GM23338 (cell line): ENCODE measurements around the gene TMEM134. TPM values are rescaled to one million over a fixed set of nuclear protein-coding genes. Genes with fewer than 3 reads are reported as not detected.

Source experiments
- ATAC-seq: fragments of 200-7000 bp; cut with Tn5 transposase; 3 replicates; pipeline ENCODE4 v1.9.1; 2020
- DNase-seq: peaks from one replicate; pipeline ENCODE4 v3.0.0-alpha.2; 2015; ENCODE audit warnings: low spot score
- H2AFZ ChIP-seq: fragments of 200-600 bp; sonication (generic); 2 replicates; pipeline ENCODE4 v1.8.0; 2016; ENCODE audit warnings: antibody characterized with exemption, mild to moderate bottlenecking, moderate library complexity
- H3F3A ChIP-seq: fragments of 200-600 bp; sonication (generic); replicated peaks from 2 replicates; pipeline ENCODE4 v1.8.0; 2017; ENCODE audit warnings: antibody characterized with exemption, mixed run types, low read depth
- H3K27ac ChIP-seq: fragments of 200-600 bp; sonication (generic); 2 replicates; pipeline ENCODE4 v1.6.1; 2016; ENCODE audit warnings: low read depth
- H3K27me3 ChIP-seq: fragments of 200-600 bp; sonication (generic); 2 replicates; pipeline ENCODE4 v1.8.0; 2016; ENCODE audit warnings: mild to moderate bottlenecking, mixed run types, moderate library complexity; ENCODE audit not compliant: insufficient read depth
- H3K36me3 ChIP-seq: fragments of 200-600 bp; sonication (generic); 2 replicates; pipeline ENCODE4 v1.8.0; 2016; ENCODE audit warnings: mild to moderate bottlenecking; ENCODE audit not compliant: insufficient read depth
- H3K4me1 ChIP-seq: fragments of 200-600 bp; sonication (generic); 2 replicates; pipeline ENCODE4 v1.8.0; 2016; ENCODE audit warnings: mild to moderate bottlenecking, moderate library complexity; ENCODE audit not compliant: insufficient read depth
- H3K4me2 ChIP-seq: fragments of 200-600 bp; sonication (generic); 2 replicates; pipeline ENCODE4 v1.7.1; 2017; ENCODE audit warnings: mixed run types
- H3K4me3 ChIP-seq: fragments of 200-600 bp; sonication (generic); 2 replicates; pipeline ENCODE4 v1.6.1; 2016; ENCODE audit warnings: mixed run types
- H3K79me2 ChIP-seq: fragments of 200-600 bp; sonication (generic); replicated peaks from 2 replicates; pipeline ENCODE4 v1.8.0; 2017; ENCODE audit warnings: mild to moderate bottlenecking; ENCODE audit not compliant: insufficient read depth
- H3K9me2 ChIP-seq: fragments of 200-600 bp; sonication (generic); 2 replicates; pipeline ENCODE4 v1.8.0; 2017; ENCODE audit not compliant: insufficient read depth
- H4K20me1 ChIP-seq: fragments of 200-600 bp; sonication (generic); replicated peaks from 2 replicates; pipeline ENCODE4 v1.8.0; 2017; ENCODE audit warnings: mild to moderate bottlenecking; ENCODE audit not compliant: insufficient read depth
- H3K27ac Mint-ChIP-seq: 2 replicates; pipeline ENCODE4 v1.8.0; 2020; ENCODE audit warnings: inconsistent platforms, mild to moderate bottlenecking, moderate library complexity, mixed read lengths
- H3K27me3 Mint-ChIP-seq: 3 replicates; pipeline ENCODE4 v1.8.0; 2022; ENCODE audit warnings: low read depth, mild to moderate bottlenecking, moderate library complexity, mixed read lengths, inconsistent platforms; ENCODE audit not compliant: insufficient read depth, poor library complexity
- H3K36me3 Mint-ChIP-seq: 3 replicates; pipeline ENCODE4 v1.8.0; 2021; ENCODE audit warnings: low read depth, mild to moderate bottlenecking, inconsistent platforms, moderate library complexity, mixed read lengths
- H3K4me1 Mint-ChIP-seq: 3 replicates; pipeline ENCODE4 v1.8.0; 2020; ENCODE audit warnings: mild to moderate bottlenecking, inconsistent platforms, mixed read lengths
- H3K4me3 Mint-ChIP-seq: 3 replicates; pipeline ENCODE4 v1.8.0; 2021; ENCODE audit warnings: moderate library complexity, mild to moderate bottlenecking, inconsistent platforms, mixed read lengths
- H3K9me3 Mint-ChIP-seq: 3 replicates; pipeline ENCODE4 v1.8.0; 2020; ENCODE audit warnings: moderate library complexity, mild to moderate bottlenecking, inconsistent platforms, mixed read lengths
- EZH2phosphoT487 ChIP-seq: fragments of 200-600 bp; sonication (generic); IDR thresholded peaks from one replicate; pipeline ENCODE4 v1.8.1; 2018; ENCODE audit warnings: antibody characterized with exemption; ENCODE audit not compliant: unreplicated experiment
- POLR2AphosphoS5 ChIP-seq: IDR thresholded peaks from 2 replicates; pipeline ENCODE4 v1.6.1; 2016; ENCODE audit warnings: antibody characterized with exemption, low read depth
- STAT1 ChIP-seq: IDR thresholded peaks from one replicate; pipeline ENCODE4 v1.6.1; 2016; ENCODE audit warnings: antibody characterized with exemption; ENCODE audit not compliant: unreplicated experiment
- ZNF114 ChIP-seq: fragments of 250-450 bp; sonication (Bioruptor Pico); IDR thresholded peaks from 2 replicates; pipeline ENCODE4 v1.5.0; 2020; ENCODE audit warnings: mild to moderate bottlenecking, moderate library complexity
- polyA plus RNA-seq: library from polyadenylated mRNA; unstranded; fragments of >200 nt; fragmentation: Nextera tagmentation; extraction: Ambion mirVana; gene quantifications from 2 replicates; pipeline ENCODE4 v1.2.1, GENCODE V29; 2016
- total RNA-seq: library from RNA; depleted of rRNA; stranded (reverse); fragments of >200 nt; shearing (Covaris generic); gene quantifications from 2 replicates; pipeline ENCODE4 v1.2.3, GENCODE V29; 2014
- TF ChIP-seq, protein P1 (sequence below): IDR thresholded peaks from one replicate; pipeline ENCODE4 v1.6.1; 2018; ENCODE audit warnings: antibody characterized with exemption; ENCODE audit not compliant: unreplicated experiment
- TF ChIP-seq, protein P2 (sequence below): IDR thresholded peaks from 2 replicates; pipeline ENCODE4 v1.6.1; 2016; ENCODE audit warnings: antibody characterized with exemption
- TF ChIP-seq, protein P3 (sequence below): fragments of 250-450 bp; sonication (Bioruptor Pico); IDR thresholded peaks from 2 replicates; pipeline ENCODE4 v1.5.0; 2020; ENCODE audit warnings: mild to moderate bottlenecking, moderate library complexity

TMEM134 gene
- total and polyA plus RNA-seq, 2 experiments from 2014 or later, result 61.4 to 69.2 TPM

DNA sequence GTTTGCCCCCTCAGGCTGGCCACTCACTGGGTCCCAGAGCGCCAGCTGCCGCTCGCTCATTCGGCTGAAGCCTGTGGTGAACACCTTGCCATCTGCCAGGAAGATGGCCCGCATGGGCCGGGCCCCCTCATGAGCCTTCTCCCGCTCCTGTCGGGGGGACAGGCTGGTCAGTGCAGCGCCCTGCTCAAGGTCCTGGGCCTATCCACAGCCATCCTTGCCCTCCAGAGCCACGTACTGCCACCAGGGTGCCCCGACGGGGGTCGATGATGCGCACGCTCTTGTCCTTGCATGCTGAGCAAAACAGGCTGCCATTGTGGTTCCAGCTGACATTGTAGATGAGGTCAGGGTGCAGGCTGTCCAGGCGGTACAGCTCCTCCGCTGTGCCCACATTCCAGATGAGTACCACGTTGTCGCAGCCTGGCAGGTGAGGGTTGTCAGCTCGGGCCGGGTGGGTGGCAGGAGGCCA, 27.9 kb downstream of the TMEM134 start:
- Histone ChIP-seq H3K4me2 (no peak overlapping the region), H3K36me3 (0 out of 2 replicates have a peak, but pooled peaks cover 3% of the 10 kb centered on the region), H3K79me2 (no peaks in the 10 kb centered on the region), H3K27ac (no peak overlapping the region), H3K27me3 (no peaks in the 10 kb centered on the region), H3K4me3 (no peak overlapping the region), H3F3A (0 out of 2 replicates have a peak, but pooled peaks cover 16% of the 10 kb centered on the region), H3K9me2 (no peaks in the 10 kb centered on the region), H2AFZ (no peak overlapping the region), H3K4me1 (peaks cover 17% of the 10 kb centered on the region), H4K20me1 (no peaks in the 10 kb centered on the region)
- ATAC-seq (no peak), DNase-seq (no peak)
- Mint-ChIP-seq H3K27me3 (peaks cover 20% of the 10 kb centered on the region), H3K4me3 (no peak overlapping the region), H3K36me3 (peaks cover 25% of the 10 kb centered on the region), H3K4me1 (peaks cover 22% of the 10 kb centered on the region), H3K9me3 (no peaks in the 10 kb centered on the region), H3K27ac (no peak overlapping the region)
- TF ChIP-seq ZNF114 (CRISPR knock-in tag) (no peak), POLR2AphosphoS5 (no peak), STAT1 (no peak), EZH2phosphoT487 (no peak)
- TF ChIP-seq, protein P1, sequence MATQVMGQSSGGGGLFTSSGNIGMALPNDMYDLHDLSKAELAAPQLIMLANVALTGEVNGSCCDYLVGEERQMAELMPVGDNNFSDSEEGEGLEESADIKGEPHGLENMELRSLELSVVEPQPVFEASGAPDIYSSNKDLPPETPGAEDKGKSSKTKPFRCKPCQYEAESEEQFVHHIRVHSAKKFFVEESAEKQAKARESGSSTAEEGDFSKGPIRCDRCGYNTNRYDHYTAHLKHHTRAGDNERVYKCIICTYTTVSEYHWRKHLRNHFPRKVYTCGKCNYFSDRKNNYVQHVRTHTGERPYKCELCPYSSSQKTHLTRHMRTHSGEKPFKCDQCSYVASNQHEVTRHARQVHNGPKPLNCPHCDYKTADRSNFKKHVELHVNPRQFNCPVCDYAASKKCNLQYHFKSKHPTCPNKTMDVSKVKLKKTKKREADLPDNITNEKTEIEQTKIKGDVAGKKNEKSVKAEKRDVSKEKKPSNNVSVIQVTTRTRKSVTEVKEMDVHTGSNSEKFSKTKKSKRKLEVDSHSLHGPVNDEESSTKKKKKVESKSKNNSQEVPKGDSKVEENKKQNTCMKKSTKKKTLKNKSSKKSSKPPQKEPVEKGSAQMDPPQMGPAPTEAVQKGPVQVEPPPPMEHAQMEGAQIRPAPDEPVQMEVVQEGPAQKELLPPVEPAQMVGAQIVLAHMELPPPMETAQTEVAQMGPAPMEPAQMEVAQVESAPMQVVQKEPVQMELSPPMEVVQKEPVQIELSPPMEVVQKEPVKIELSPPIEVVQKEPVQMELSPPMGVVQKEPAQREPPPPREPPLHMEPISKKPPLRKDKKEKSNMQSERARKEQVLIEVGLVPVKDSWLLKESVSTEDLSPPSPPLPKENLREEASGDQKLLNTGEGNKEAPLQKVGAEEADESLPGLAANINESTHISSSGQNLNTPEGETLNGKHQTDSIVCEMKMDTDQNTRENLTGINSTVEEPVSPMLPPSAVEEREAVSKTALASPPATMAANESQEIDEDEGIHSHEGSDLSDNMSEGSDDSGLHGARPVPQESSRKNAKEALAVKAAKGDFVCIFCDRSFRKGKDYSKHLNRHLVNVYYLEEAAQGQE, result no peak
- TF ChIP-seq, protein P2, sequence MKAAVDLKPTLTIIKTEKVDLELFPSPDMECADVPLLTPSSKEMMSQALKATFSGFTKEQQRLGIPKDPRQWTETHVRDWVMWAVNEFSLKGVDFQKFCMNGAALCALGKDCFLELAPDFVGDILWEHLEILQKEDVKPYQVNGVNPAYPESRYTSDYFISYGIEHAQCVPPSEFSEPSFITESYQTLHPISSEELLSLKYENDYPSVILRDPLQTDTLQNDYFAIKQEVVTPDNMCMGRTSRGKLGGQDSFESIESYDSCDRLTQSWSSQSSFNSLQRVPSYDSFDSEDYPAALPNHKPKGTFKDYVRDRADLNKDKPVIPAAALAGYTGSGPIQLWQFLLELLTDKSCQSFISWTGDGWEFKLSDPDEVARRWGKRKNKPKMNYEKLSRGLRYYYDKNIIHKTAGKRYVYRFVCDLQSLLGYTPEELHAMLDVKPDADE, result no peak
- TF ChIP-seq, protein P3, sequence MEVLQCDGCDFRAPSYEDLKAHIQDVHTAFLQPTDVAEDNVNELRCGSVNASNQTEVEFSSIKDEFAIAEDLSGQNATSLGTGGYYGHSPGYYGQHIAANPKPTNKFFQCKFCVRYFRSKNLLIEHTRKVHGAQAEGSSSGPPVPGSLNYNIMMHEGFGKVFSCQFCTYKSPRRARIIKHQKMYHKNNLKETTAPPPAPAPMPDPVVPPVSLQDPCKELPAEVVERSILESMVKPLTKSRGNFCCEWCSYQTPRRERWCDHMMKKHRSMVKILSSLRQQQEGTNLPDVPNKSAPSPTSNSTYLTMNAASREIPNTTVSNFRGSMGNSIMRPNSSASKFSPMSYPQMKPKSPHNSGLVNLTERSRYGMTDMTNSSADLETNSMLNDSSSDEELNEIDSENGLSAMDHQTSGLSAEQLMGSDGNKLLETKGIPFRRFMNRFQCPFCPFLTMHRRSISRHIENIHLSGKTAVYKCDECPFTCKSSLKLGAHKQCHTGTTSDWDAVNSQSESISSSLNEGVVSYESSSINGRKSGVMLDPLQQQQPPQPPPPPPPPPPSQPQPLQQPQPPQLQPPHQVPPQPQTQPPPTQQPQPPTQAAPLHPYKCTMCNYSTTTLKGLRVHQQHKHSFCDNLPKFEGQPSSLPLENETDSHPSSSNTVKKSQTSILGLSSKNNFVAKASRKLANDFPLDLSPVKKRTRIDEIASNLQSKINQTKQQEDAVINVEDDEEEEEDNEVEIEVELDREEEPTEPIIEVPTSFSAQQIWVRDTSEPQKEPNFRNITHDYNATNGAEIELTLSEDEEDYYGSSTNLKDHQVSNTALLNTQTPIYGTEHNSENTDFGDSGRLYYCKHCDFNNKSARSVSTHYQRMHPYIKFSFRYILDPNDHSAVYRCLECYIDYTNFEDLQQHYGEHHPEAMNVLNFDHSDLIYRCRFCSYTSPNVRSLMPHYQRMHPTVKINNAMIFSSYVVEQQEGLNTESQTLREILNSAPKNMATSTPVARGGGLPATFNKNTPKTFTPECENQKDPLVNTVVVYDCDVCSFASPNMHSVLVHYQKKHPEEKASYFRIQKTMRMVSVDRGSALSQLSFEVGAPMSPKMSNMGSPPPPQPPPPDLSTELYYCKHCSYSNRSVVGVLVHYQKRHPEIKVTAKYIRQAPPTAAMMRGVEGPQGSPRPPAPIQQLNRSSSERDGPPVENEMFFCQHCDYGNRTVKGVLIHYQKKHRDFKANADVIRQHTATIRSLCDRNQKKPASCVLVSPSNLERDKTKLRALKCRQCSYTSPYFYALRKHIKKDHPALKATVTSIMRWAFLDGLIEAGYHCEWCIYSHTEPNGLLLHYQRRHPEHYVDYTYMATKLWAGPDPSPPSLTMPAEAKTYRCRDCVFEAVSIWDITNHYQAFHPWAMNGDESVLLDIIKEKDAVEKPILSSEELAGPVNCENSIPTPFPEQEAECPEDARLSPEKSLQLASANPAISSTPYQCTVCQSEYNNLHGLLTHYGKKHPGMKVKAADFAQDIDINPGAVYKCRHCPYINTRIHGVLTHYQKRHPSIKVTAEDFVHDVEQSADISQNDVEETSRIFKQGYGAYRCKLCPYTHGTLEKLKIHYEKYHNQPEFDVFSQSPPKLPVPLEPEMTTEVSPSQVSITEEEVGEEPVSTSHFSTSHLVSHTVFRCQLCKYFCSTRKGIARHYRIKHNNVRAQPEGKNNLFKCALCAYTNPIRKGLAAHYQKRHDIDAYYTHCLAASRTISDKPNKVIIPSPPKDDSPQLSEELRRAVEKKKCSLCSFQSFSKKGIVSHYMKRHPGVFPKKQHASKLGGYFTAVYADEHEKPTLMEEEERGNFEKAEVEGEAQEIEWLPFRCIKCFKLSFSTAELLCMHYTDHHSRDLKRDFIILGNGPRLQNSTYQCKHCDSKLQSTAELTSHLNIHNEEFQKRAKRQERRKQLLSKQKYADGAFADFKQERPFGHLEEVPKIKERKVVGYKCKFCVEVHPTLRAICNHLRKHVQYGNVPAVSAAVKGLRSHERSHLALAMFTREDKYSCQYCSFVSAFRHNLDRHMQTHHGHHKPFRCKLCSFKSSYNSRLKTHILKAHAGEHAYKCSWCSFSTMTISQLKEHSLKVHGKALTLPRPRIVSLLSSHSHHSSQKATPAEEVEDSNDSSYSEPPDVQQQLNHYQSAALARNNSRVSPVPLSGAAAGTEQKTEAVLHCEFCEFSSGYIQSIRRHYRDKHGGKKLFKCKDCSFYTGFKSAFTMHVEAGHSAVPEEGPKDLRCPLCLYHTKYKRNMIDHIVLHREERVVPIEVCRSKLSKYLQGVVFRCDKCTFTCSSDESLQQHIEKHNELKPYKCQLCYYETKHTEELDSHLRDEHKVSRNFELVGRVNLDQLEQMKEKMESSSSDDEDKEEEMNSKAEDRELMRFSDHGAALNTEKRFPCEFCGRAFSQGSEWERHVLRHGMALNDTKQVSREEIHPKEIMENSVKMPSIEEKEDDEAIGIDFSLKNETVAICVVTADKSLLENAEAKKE (CRISPR knock-in tag), result no peak
